DND-41 (cell line): ENCODE measurements around the gene ERC2.

Experiments used
- ATAC-seq: fragments of 200-7000 bp; cut with Tn5 transposase; 3 replicates; pipeline ENCODE4 v1.9.1; 2021; ENCODE audit warnings: low read depth; ENCODE audit not compliant: insufficient read depth
- DNase-seq: peaks from one replicate; pipeline ENCODE4 v3.0.0-alpha.2; 2020
- H2AFZ ChIP-seq: 2 replicates; pipeline ENCODE4 v1.6.0; 2012; ENCODE audit warnings: low read depth, low read length
- H3K27ac ChIP-seq: 2 replicates; pipeline ENCODE4 v1.5.1; 2012; ENCODE audit warnings: low read length, inconsistent platforms
- H3K27me3 ChIP-seq: fragments of 200-600 bp; sonication (generic); 2 replicates; pipeline ENCODE4 v1.6.0; 2012; ENCODE audit warnings: low read length, mild to moderate bottlenecking, inconsistent platforms; ENCODE audit not compliant: insufficient read depth, poor library complexity
- H3K36me3 ChIP-seq: 2 replicates; pipeline ENCODE4 v1.5.1; 2012; ENCODE audit warnings: low read length, inconsistent platforms; ENCODE audit not compliant: insufficient read depth
- H3K4me1 ChIP-seq: 2 replicates; pipeline ENCODE4 v1.5.1; 2012; ENCODE audit warnings: mild to moderate bottlenecking, low read length; ENCODE audit not compliant: insufficient read depth
- H3K4me2 ChIP-seq: 2 replicates; pipeline ENCODE4 v1.6.0; 2012; ENCODE audit warnings: mild to moderate bottlenecking, moderate library complexity, low read length, inconsistent platforms; ENCODE audit not compliant: insufficient read depth
- H3K4me3 ChIP-seq, 2 experiments: fragments of 200-600 bp in 1 of 2; shearing (Covaris generic) in 1 of 2; 2 replicates each; pipeline ENCODE4 v1.5.1; 2012 to 2016; ENCODE audit warnings: inconsistent platforms in 2 of 2, low read length in 2 of 2, mild to moderate bottlenecking in 2 of 2, low read depth in 1 of 2, moderate library complexity in 1 of 2
- H3K79me2 ChIP-seq: 2 replicates; pipeline ENCODE4 v1.6.0; 2012; ENCODE audit warnings: low read length, inconsistent platforms; ENCODE audit not compliant: insufficient read depth
- H3K9ac ChIP-seq: 2 replicates; pipeline ENCODE4 v1.6.0; 2012; ENCODE audit warnings: low read depth, mild to moderate bottlenecking, inconsistent platforms, low read length, moderate library complexity
- H3K9me3 ChIP-seq: 2 replicates; pipeline ENCODE4 v1.5.1; 2012; ENCODE audit warnings: low read length, moderate library complexity, mild to moderate bottlenecking, inconsistent platforms; ENCODE audit not compliant: insufficient read depth, severe bottlenecking
- H4K20me1 ChIP-seq: 2 replicates; pipeline ENCODE4 v1.6.0; 2012; ENCODE audit warnings: low read length; ENCODE audit not compliant: insufficient read depth
- CTCF ChIP-seq: IDR thresholded peaks from 2 replicates; pipeline ENCODE4 v1.5.1; 2012; ENCODE audit warnings: borderline replicate concordance, low read length, moderate library complexity, mild to moderate bottlenecking; ENCODE audit not compliant: poor library complexity, severe bottlenecking; ENCODE audit errors: extremely low read depth
- EZH2 ChIP-seq: IDR thresholded peaks from 3 replicates; pipeline ENCODE4 v1.6.1; 2012; ENCODE audit warnings: borderline replicate concordance, low read depth, mild to moderate bottlenecking, moderate library complexity, low read length, inconsistent platforms; ENCODE audit not compliant: severe bottlenecking

The ERC2 gene

GRCh38 chr3:55909373-55909772, 558.9 kb downstream of the ERC2 start:
- Histone ChIP-seq H3K9me3 (no peaks in the 10 kb centered on the region), H3K27ac (no peak overlapping the region), H3K4me1 (no peaks in the 10 kb centered on the region), H3K9ac (no peak overlapping the region), H3K4me2 (no peak overlapping the region), H3K79me2 (no peaks in the 10 kb centered on the region), H3K36me3 (no peaks in the 10 kb centered on the region), H2AFZ (no peak overlapping the region), H3K4me3 (no peak overlapping the region), H3K27me3 (no peaks in the 10 kb centered on the region), H4K20me1 (no peaks in the 10 kb centered on the region)
- TF ChIP-seq CTCF = no peak
- no peak for TF ChIP-seq EZH2
- ATAC-seq = no peak
- no peak for DNase-seq

DNA sequence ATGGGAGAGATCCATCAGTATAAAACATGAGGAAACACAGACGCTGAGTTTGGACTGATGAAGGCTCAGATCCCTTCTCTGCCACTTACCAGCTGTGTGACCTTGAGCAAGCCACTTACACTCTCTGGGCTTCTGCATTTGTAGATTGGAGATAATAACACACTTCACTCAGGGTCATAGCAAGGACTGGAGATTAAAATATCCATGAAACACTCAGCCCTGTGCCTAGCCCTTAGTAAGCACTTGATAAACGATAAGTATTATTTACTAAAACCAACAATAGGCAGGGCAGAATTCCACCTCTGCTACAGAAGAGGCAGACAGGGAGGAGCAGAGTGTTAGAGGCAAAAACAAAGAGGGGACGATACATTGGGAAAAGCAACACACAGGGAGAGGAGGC, 560.7 kb downstream of the ERC2 start:
- Histone ChIP-seq H3K9ac (no peak overlapping the region), H3K9me3 (no peaks in the 10 kb centered on the region), H2AFZ (no peak overlapping the region), H4K20me1 (no peaks in the 10 kb centered on the region), H3K27me3 (no peaks in the 10 kb centered on the region), H3K27ac (no peak overlapping the region), H3K79me2 (no peaks in the 10 kb centered on the region), H3K36me3 (no peaks in the 10 kb centered on the region), H3K4me2 (no peak overlapping the region), H3K4me1 (no peaks in the 10 kb centered on the region), H3K4me3 (no peak overlapping the region)
- ATAC-seq (no peak), DNase-seq (no peak)
- TF ChIP-seq CTCF (no peak), EZH2 (no peak)

- H3K4me1 ChIP-seq = no peaks in the 10 kb centered on the region
- ATAC-seq (no peak), DNase-seq (no peak)
- no peak for TF ChIP-seq CTCF
- no peak for TF ChIP-seq EZH2
- no peak overlapping the region for H3K9ac ChIP-seq
- H3K9me3 ChIP-seq = no peaks in the 10 kb centered on the region
- no peaks in the 10 kb centered on the region for H3K79me2 ChIP-seq
- H3K4me2 ChIP-seq = no peak overlapping the region
- no peak overlapping the region for H2AFZ ChIP-seq
- H3K27me3 ChIP-seq = no peaks in the 10 kb centered on the region
- H3K27ac ChIP-seq = no peak overlapping the region
- no peak overlapping the region for H3K4me3 ChIP-seq
- H3K36me3 ChIP-seq = no peaks in the 10 kb centered on the region
- no peaks in the 10 kb centered on the region for H4K20me1 ChIP-seq
Measured at GRCh38 chr3:55906896-55907295, 561.4 kb downstream of the ERC2 start.

- no peak overlapping the region for H2AFZ ChIP-seq
- H3K27ac ChIP-seq = no peak overlapping the region
- no peak overlapping the region for H3K4me2 ChIP-seq
- ATAC-seq (no peak), DNase-seq (no peak)
- H4K20me1 ChIP-seq = no peaks in the 10 kb centered on the region
- H3K9me3 ChIP-seq = no peaks in the 10 kb centered on the region
- TF ChIP-seq CTCF (no peak), EZH2 (no peak)
- H3K4me1 ChIP-seq = no peaks in the 10 kb centered on the region
- H3K79me2 ChIP-seq = no peaks in the 10 kb centered on the region
- no peak overlapping the region for H3K4me3 ChIP-seq
- H3K9ac ChIP-seq = no peak overlapping the region
- no peaks in the 10 kb centered on the region for H3K27me3 ChIP-seq
- H3K36me3 ChIP-seq = no peaks in the 10 kb centered on the region
Measured at GRCh38 chr3:55904716-55905115, 563.6 kb downstream of the ERC2 start.
